HS-5 (cell line): Measurements from ENCODE around the gene GNA14.
"Not testable (repeated sequence)": the region's sequence is repeated elsewhere in the genome, so short reads cannot be mapped to it uniquely, and the experiment has no call there.

Source experiments
- DNase-seq: peaks from one replicate; pipeline ENCODE4 v3.0.0-alpha.2; 2012; ENCODE audit warnings: low read depth

Gene GNA14

GRCh38 chr9:77489405-77490163, 158.5 kb downstream of the GNA14 start:
- DNase-seq = not testable (repeated sequence)

GRCh38 chr9:77488439-77489126, 159.5 kb downstream of the GNA14 start:
- DNase-seq = no peak

- no peak for DNase-seq
These were observed 161.2 kb downstream of the GNA14 start for GRCh38 chr9:77486968-77487367.

DNA sequence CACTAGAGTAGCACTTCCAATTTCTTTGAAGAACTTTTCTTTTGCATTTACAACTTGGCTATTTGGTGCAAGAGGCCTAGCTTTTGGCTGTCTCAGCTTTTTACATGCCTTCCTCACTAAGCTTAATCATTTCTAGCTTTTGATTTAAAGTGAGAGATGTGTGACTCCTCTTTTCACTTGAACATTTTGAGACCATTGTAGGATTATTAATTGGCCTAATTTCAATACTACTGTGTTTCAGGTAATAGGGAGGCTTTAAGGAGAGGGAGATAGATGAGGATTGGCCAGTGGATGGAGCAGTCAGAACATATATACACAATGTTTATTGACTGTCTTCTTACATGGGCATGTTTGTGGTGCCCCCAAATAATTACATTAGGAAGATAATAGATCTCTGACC, 161.7 kb downstream of the GNA14 start:
- DNase-seq = no peak

GRCh38 chr9:77475641-77476473, 172.3 kb downstream of the GNA14 start:
- peak; percentile 55 for DNase-seq

DNA sequence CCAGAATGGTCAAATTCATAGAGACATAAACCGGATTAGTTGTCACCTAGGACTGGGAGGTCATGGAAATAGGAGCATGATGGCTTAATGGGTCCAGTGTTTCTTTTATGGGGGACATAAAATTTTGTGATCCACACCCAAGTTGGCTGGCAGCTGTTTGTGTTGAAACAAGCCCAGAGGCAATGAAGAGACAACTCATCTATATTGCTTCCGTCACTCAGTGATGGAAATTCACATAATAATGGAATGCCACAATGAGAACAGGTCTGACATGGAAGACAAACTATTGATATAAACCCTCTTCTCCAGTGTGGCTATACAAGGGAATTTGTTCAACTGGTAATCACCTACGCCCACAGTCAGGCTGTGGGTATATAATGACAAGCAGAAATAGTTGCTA, 173.2 kb downstream of the GNA14 start:
- no peak for DNase-seq

DNA sequence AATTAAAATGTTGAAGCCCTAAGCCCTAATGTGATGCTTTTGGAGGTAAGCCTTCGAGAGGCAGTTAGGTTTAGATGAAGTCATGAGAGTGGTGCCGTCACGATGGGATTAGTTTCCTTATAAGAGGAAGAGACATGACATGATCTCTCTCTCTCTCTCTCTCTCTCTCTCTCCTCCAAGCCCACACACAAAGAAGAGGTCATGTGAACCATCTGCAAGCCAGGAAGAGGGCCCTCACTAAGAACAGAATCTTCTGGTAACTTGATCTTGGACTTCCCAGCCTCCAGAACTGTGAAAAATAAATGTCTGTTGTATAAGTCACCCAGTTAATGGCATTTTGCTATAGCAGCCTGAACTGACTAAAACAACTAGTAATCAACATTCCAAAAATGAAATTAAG, 175.5 kb downstream of the GNA14 start:
- no peak for DNase-seq

DNA sequence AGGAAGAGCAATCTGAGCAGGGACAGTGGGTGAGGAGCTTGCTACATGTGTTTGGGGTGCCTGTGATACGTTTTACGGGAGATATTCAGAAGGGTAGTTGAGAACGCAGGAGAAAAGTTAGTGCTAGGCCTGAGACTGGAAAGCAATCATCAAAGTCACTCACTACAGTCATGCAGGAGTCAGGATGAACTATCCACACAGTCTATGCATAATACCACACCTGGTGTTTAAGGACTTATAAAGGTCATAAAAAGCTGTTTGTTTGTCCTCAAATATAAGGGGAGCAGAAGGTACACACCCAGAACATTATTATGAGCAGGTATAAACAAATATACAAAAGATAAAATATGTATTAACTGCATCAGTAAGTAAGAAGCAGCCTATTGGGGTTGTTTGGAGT, 176.6 kb downstream of the GNA14 start:
- no peak for DNase-seq

- peak; percentile 37 for DNase-seq
These were observed 178.4 kb downstream of the GNA14 start for GRCh38 chr9:77469515-77470231.

- DNase-seq = no peak
These were observed 183.5 kb downstream of the GNA14 start for GRCh38 chr9:77464661-77465060.

GRCh38 chr9:77463151-77463550, 185.0 kb downstream of the GNA14 start:
- no peak for DNase-seq

DNA sequence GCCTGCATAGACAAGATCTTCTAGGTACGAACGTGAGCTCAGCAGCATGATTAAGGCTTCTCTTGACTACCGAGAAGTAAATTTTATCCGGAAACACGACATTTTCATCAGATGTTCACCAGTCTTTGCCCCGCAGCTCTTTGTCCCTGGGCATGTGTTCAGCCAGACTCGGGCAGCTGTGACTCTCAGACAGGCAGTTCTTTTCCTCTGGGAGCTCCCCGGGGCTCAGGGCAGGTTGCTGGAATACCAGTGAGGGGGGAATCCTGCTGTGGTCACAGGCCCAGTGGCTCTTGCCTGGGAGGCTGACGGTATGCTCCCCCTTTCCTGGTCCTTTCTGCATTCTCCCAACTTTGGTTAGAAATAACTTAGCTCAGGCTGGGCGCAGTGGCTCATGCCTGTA, 186.1 kb downstream of the GNA14 start:
- DNase-seq = no peak

GRCh38 chr9:77460938-77461337, 187.2 kb downstream of the GNA14 start:
- no peak for DNase-seq

DNA sequence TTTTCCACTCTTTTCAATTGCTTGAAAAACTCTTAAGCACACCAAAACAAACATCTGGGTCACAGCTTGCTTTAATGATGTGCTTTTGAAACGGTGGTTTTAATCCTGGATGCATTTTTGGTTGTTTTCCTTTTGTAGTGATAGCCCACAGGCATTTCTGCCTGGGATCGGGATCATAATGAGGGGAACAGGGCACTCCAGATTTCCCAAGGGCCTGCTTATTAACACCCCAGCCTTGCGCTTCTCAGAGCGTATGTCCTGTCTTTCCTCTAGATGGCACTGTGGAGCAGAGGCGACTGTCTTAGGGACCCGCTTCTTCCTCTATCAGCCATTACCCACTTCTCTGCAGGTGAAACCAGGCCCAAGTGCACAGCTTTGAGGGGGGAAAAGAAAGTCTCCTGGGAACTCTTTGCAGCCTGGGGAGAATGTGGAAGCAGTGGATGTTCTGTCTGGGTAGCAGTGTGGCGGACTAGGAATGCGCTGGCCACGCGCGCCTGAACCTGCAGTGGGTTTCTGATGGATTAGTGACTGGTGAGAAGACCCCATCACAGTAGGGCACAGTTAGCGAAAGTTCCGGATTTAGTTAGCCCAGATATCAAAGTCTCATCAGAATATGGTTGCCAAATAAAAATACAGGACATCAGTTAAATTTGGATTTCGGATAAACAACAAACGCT, 190.1 kb downstream of the GNA14 start:
- no peak for DNase-seq

- DNase-seq = peak; percentile 60
These were observed 191.2 kb downstream of the GNA14 start for GRCh38 chr9:77456829-77457437.

DNA sequence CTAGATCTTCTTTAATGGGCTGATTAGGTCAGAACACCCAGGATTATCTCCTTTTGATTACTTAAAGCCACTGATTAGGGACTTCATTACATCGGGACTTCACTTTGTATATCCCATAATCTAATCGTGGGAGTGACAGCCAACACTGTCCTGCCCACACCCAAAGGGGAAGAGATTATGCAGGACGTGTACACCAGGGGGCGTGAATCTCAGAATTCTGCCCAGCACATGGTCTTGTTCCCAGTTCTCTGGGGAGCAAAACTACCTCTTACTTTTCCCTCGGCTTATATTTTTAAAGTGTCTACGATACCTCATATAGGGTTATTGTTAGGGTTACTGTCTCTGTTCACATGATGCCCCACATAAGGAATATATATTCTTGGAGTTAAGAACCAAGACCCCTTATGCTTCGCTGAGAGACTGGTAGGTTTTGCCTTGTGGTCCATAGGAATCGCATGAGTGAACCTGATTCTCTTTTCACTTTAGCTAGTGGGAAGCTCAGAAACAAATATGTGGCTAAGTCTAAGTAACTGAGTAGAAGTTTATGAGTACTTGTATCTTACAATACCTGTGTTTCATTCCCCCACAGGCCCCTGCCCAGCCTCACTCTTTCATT, 192.7 kb downstream of the GNA14 start:
- DNase-seq = no peak

GRCh38 chr9:77454663-77455062, 193.5 kb downstream of the GNA14 start:
- no peak for DNase-seq

- DNase-seq = no peak
These were observed 194.1 kb downstream of the GNA14 start for GRCh38 chr9:77453825-77454647.

DNA sequence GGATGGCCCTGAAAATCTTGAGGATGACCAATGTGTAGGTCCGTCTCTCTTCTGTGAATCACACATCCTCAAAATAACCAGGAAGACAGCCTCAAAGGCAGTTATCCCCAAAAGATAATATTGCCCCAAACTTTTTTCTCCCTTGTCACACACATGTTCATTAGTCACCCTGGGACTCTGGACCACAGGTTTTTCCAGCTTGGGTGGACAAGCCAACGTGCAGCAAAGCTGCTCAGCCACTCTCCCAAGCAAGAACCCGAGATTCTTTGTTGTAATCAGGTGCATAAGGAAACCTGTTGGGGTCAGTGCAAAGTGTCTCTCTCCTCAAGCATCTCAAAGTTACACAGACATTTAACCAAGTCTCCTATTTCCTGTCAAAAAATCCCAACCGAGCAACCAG, 196.6 kb downstream of the GNA14 start:
- DNase-seq = no peak

- DNase-seq = no peak
These were observed 198.0 kb downstream of the GNA14 start for GRCh38 chr9:77450085-77450475.
